PC-3 (cell line): ENCODE measurements around the gene PKP2.

Experiments
- CTCF ChIP-seq: fragments of 300-600 bp; sonication (generic); conservative IDR thresholded peaks from 2 replicates; pipeline ENCODE4 v1.5.1; 2017; ENCODE audit warnings: antibody characterized with exemption, low read depth, mild to moderate bottlenecking, low read length
- EZH2 ChIP-seq: fragments of 300-600 bp; sonication (generic); IDR thresholded peaks from one replicate; pipeline ENCODE4 v1.6.1; 2017; ENCODE audit warnings: antibody characterized with exemption, mild to moderate bottlenecking, low read length; ENCODE audit not compliant: unreplicated experiment
- EZH2phosphoT487 ChIP-seq: fragments of 300-600 bp; sonication (generic); IDR thresholded peaks from 2 replicates; pipeline ENCODE4 v1.6.1; 2018; ENCODE audit warnings: mild to moderate bottlenecking, antibody characterized with exemption, low read length, borderline replicate concordance

GRCh38 chr12:32780071-32780470 is 116.5 kb downstream of the PKP2 start:
- TF ChIP-seq CTCF (no peak), EZH2phosphoT487 (no peak), EZH2 (no peak)
